Naive thymus-derived CD4-positive, alpha-beta T cell (primary cell): ENCODE measurements around the gene CFDP1. TPM values are rescaled to one million over a fixed set of nuclear protein-coding genes. Genes with fewer than 3 reads are reported as not detected.

Source experiments
- ATAC-seq: fragments of 150-1000 bp; cut with Tn5 transposase; 2 replicates; pipeline ENCODE4 v1.10.0; 2021; ENCODE audit warnings: mild to moderate bottlenecking, moderate library complexity
- CTCF ChIA-PET: fragments of 350-600 bp; sonication (Branson Sonifier 250); formaldehyde crosslinking; loops from one replicate; lab custom pipeline; 2021; ENCODE audit warnings: antibody characterized with exemption; lab: Charles Lee
- POLR2A ChIA-PET: fragments of 350-600 bp; sonication (Branson Sonifier 250); formaldehyde crosslinking; loops from one replicate; lab custom pipeline; 2021; ENCODE audit warnings: antibody characterized with exemption, inconsistent platforms; lab: Charles Lee
- DNase-seq, 9 donors: peaks; one replicate each; pipeline versions ENCODE4 v3.0.0 to v3.0.0-alpha.2; 2020 to 2022; ENCODE audit warnings: mixed read lengths in 1 of 9
- H3K27ac ChIP-seq: one replicate; pipeline ENCODE4 v1.7.0; 2013; ENCODE audit warnings: mild to moderate bottlenecking, low read depth, low read length, moderate library complexity
- H3K27me3 ChIP-seq, 2 donors: one replicate each; pipeline ENCODE4 v1.7.0; 2013; ENCODE audit warnings: low read length in 2 of 2, mild to moderate bottlenecking in 2 of 2, moderate library complexity in 2 of 2; ENCODE audit not compliant: control insufficient read depth in 2 of 2, insufficient read depth in 2 of 2
- H3K36me3 ChIP-seq, 3 experiments: 1 replicate in 2 of 3; 2 replicates in 1 of 3; pipeline ENCODE4 v1.7.0; 2013; ENCODE audit warnings: low read length in 3 of 3, mild to moderate bottlenecking in 3 of 3, moderate library complexity in 1 of 3; ENCODE audit not compliant: insufficient read depth in 3 of 3, control insufficient read depth in 2 of 3
- H3K4me1 ChIP-seq, 2 donors: one replicate each; pipeline ENCODE4 v1.7.0; 2013; ENCODE audit warnings: low read length in 2 of 2, mild to moderate bottlenecking in 2 of 2, moderate library complexity in 1 of 2; ENCODE audit not compliant: control insufficient read depth in 2 of 2, insufficient read depth in 2 of 2
- H3K4me3 ChIP-seq: 2 replicates; pipeline ENCODE4 v1.7.0; 2013; ENCODE audit warnings: mild to moderate bottlenecking, low read length
- H3K9me3 ChIP-seq, 3 experiments: 1 replicate in 2 of 3; 2 replicates in 1 of 3; pipeline ENCODE4 v1.7.0; 2013; ENCODE audit warnings: low read length in 3 of 3; ENCODE audit not compliant: control insufficient read depth in 2 of 3
- H3K27ac Mint-ChIP-seq, 9 donors: one replicate each; pipeline ENCODE4 v1.8.0; 2020 to 2022; ENCODE audit warnings: mixed read lengths in 9 of 9, mild to moderate bottlenecking in 8 of 9, moderate library complexity in 5 of 9, inconsistent platforms in 2 of 9
- H3K27me3 Mint-ChIP-seq, 5 donors: one replicate each; pipeline ENCODE4 v1.8.0; 2021 to 2022; ENCODE audit warnings: mixed read lengths in 5 of 5, mild to moderate bottlenecking in 1 of 5
- H3K36me3 Mint-ChIP-seq, 5 donors: one replicate each; pipeline ENCODE4 v1.8.0; 2020 to 2022; ENCODE audit warnings: mixed read lengths in 5 of 5, mild to moderate bottlenecking in 3 of 5, inconsistent platforms in 1 of 5
- H3K4me1 Mint-ChIP-seq, 7 donors: one replicate each; pipeline ENCODE4 v1.8.0; 2020 to 2022; ENCODE audit warnings: mixed read lengths in 7 of 7, mild to moderate bottlenecking in 3 of 7, inconsistent platforms in 1 of 7
- H3K4me3 Mint-ChIP-seq, 10 donors: one replicate each; pipeline ENCODE4 v1.8.0; 2020 to 2022; ENCODE audit warnings: mild to moderate bottlenecking in 10 of 10, mixed read lengths in 10 of 10, moderate library complexity in 6 of 10, inconsistent platforms in 2 of 10
- H3K9me3 Mint-ChIP-seq, 11 donors: one replicate each; pipeline ENCODE4 v1.8.0; 2020 to 2022; ENCODE audit warnings: mixed read lengths in 11 of 11, mild to moderate bottlenecking in 4 of 11, inconsistent platforms in 1 of 11, moderate library complexity in 1 of 11
- intact Hi-C, 2 donors: fragments of 100-400 bp; cut with micrococcal nuclease; formaldehyde crosslinking; loops; one replicate each; pipeline ENCODE4 v1.15.1; 2023
- polyA plus RNA-seq, 2 donors: library from polyadenylated mRNA; unstranded; fragments of 300-500 nt; fragmentation: Illumina TruSeq; gene quantifications; one replicate each; pipeline ENCODE4 v1.2.3, GENCODE V29; 2021
- total RNA-seq, 6 experiments: library from RNA in 5 of 6; stranded (reverse) in 5 of 6; gene quantifications; 1 replicate in 5 of 6; 2 replicates in 1 of 6; pipeline ENCODE4 v1.2.3 and lab custom pipeline; 2021 to 2026

CFDP1 gene
- total and polyA plus RNA-seq, 7 experiments from 2014 or later: 34.9 to 42.1 (median 39.4) TPM

DNA sequence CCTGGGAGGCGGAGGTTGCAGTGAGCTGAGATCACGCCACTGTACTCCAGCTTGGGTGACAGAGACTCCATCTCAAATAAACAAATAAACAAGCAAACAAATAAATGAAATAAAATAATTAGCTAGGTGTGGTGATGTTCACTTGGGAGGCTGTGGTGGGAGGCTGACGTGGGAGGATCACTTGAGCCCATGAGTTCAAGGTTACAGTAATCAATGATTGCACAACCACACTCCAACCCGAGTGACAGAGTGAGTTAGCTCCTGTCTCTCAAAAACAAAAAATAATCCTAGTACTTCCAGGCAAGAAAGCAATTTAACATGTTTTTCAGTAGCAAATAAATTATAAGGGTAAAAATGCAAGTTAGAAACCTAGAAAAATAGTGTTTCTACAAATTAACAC lies 26.4 kb downstream of the CFDP1 start:
- H3K9me3 ChIP-seq: no peaks in the 10 kb centered on the region
- Mint-ChIP-seq H3K9me3 (no peaks in the 10 kb centered on the region), H3K27ac (no peak overlapping the region), H3K27me3 (no peaks in the 10 kb centered on the region), H3K4me1 (peaks cover 0 to 5% (median 0%) of the 10 kb centered on the region in 7 donors), H3K36me3 (peaks cover 0 to 26% (median 9%) of the 10 kb centered on the region in 5 donors), H3K4me3 (no peak overlapping the region)
- ATAC-seq: no peak
- no peak overlapping the region for H3K4me3 ChIP-seq
- no peaks in the 10 kb centered on the region for H3K4me1 ChIP-seq
- CTCF ChIA-PET: no interaction called here
- DNase-seq: no peak
- H3K36me3 ChIP-seq: peaks cover 0 to 38% (median 4%) of the 10 kb centered on the region in 3 experiments
- no peaks in the 10 kb centered on the region for H3K27me3 ChIP-seq
- POLR2A ChIA-PET: no interaction called here
- intact Hi-C loops: loop anchor here in 1 of 2 donors (10.0 kb wide), 1 partner anchor 702 kb away; the partner anchor contains the start of gene MLKL
- no peak overlapping the region for H3K27ac ChIP-seq

DNA sequence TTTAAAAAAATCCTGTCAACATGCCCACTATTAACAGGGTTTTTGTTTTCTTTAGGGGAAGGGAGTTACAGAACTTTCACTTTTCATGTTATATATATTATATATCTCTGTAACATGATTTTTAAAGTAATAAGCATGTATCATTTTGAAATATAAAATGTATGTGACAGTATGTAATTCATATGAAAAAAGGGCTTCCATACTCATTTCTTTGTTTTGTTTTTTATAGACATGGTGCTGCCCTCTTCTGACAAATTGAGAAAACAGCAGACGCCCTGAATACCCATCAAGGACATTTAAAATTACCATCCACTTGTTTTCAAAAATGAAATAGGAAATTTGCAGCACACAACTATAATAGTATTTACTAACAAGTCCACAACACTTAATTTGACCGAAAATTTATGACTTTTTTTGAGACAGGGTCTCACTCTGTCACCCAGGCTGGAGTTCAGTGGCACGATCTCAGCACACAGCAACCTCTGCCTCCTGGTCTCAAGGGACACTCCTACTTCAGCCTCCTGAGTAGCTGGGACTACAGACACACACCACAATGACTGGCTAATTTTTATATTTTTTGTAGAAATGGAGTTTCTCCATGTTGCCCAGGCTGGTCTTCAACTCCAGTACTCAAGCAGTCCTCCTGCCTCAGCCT lies 30.4 kb downstream of the CFDP1 start:
- no peaks in the 10 kb centered on the region for H3K27me3 Mint-ChIP-seq
- POLR2A ChIA-PET: interaction anchor here (1.5 kb wide), 1 partner anchor 18 kb away, joined by 4 read pairs; no protein-coding TSS in a partner anchor
- Histone ChIP-seq H3K36me3 (peaks cover 0 to 12% (median 0%) of the 10 kb centered on the region in 3 experiments), H3K27ac (no peak overlapping the region), H3K4me3 (no peak overlapping the region), H3K9me3 (no peaks in the 10 kb centered on the region), H3K4me1 (no peaks in the 10 kb centered on the region), H3K27me3 (no peaks in the 10 kb centered on the region)
- peak overlapping the region in 1 of 9 donors; percentile 47 for H3K27ac Mint-ChIP-seq
- DNase-seq (peak in 5 of 9 donors; percentile 20 to 45 (median 31)), ATAC-seq (peak; percentile 69)
- H3K9me3 Mint-ChIP-seq: no peaks in the 10 kb centered on the region
- H3K4me3 Mint-ChIP-seq: no peak overlapping the region
- CTCF ChIA-PET: interaction anchor here (0.5 to 1.8 kb wide), 7 partner anchors 53 to 441 kb away, joined by 3 to 20 read pairs (median 4); no protein-coding TSS in a partner anchor
- intact Hi-C loops: loop anchor here (1.0 to 10.0 kb wide), 5 partner anchors 18 to 698 kb away; partner anchors contain the start of gene MLKL (in 1 of the 2)
- peaks cover 0 to 6% (median 0%) of the 10 kb centered on the region in 7 donors for H3K4me1 Mint-ChIP-seq
- peaks cover 0 to 24% (median 3%) of the 10 kb centered on the region in 5 donors for H3K36me3 Mint-ChIP-seq

DNA sequence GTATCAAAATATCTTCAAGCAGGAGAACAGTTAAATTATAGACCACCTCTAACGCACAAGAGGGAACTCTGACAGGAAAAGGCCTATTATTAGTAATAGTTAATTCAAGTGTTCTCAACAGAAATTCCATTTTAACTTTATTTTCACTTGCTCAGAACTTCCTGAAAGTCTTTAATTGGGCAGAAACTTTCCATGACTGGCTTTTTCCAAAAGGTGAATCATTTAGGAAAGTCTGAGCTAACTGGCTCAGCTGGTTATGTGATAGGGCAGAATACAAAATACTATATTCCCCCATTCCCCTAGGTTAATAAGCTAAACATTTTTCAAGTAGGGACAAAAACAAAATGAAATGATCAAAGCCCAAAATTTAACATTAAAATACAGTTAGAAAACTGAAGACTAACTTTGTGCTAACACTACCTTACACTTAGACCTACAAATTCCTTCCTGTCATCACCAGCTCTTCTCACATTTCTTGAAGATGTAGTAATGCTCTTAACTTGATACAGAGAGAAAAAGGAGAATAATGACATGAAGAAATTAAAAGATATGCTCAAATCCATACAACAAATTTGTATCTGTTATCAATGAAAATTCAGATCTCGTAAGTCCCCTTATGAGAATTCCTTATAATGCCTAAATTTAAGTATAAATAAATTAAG lies 31.0 kb downstream of the CFDP1 start:
- peaks cover 0 to 6% (median 0%) of the 10 kb centered on the region in 7 donors for H3K4me1 Mint-ChIP-seq
- Histone ChIP-seq H3K4me3 (no peak overlapping the region), H3K27ac (no peak overlapping the region), H3K27me3 (no peaks in the 10 kb centered on the region), H3K36me3 (peaks cover 0 to 6% (median 0%) of the 10 kb centered on the region in 3 experiments), H3K4me1 (no peaks in the 10 kb centered on the region), H3K9me3 (no peaks in the 10 kb centered on the region)
- intact Hi-C loops: loop anchor here (2.0 to 10.0 kb wide), 2 partner anchors 17 to 697 kb away; partner anchors contain the start of gene MLKL (in 1 of the 2)
- no peak overlapping the region for H3K4me3 Mint-ChIP-seq
- H3K27ac Mint-ChIP-seq: peak overlapping the region in 1 of 9 donors; percentile 23
- DNase-seq (no peak), ATAC-seq (no peak)
- ChIA-PET CTCF (interaction anchor here (0.5 to 1.8 kb wide), 10 partner anchors 31 to 440 kb away, joined by 3 to 20 read pairs (median 4); partner anchors contain the start of gene CFDP1), POLR2A (no interaction called here)
- H3K36me3 Mint-ChIP-seq: peaks cover 0 to 25% (median 0%) of the 10 kb centered on the region in 5 donors
- no peaks in the 10 kb centered on the region for H3K9me3 Mint-ChIP-seq
- no peaks in the 10 kb centered on the region for H3K27me3 Mint-ChIP-seq

DNA sequence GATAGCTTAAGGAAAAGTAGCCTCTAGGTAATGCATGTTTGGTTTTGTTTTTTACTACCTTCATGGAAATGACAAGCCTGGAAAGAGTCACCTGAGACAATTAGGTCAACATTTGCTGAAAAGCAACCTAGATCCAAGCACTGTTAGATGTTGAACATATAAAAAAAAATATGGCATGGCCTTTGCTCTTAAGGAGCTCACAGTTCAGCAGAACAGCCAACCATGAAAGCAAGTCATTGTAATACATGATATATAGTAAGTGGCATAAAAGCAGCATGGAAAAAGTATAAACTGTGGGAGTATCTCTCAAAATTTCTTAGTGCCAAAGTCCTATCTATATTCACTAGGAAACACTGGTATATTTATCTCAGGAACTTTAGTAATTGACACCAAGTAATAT lies 31.6 kb downstream of the CFDP1 start:
- no peak overlapping the region for H3K27ac Mint-ChIP-seq
- DNase-seq (no peak), ATAC-seq (no peak)
- intact Hi-C loops: loop anchor here (2.0 to 10.0 kb wide), 2 partner anchors 17 to 697 kb away; partner anchors contain the start of gene MLKL (in 1 of the 2)
- H3K4me1 Mint-ChIP-seq: peaks cover 0 to 6% (median 0%) of the 10 kb centered on the region in 7 donors
- Histone ChIP-seq H3K27ac (no peak overlapping the region), H3K27me3 (no peaks in the 10 kb centered on the region), H3K9me3 (no peaks in the 10 kb centered on the region), H3K36me3 (peaks cover 0 to 5% (median 0%) of the 10 kb centered on the region in 3 experiments), H3K4me3 (no peak overlapping the region), H3K4me1 (no peaks in the 10 kb centered on the region)
- H3K27me3 Mint-ChIP-seq: no peaks in the 10 kb centered on the region
- no peaks in the 10 kb centered on the region for H3K9me3 Mint-ChIP-seq
- no peak overlapping the region for H3K4me3 Mint-ChIP-seq
- ChIA-PET CTCF (interaction anchor here (0.6 to 1.8 kb wide), 6 partner anchors 32 to 202 kb away, joined by 3 to 20 read pairs (median 4); partner anchors contain the start of gene CFDP1), POLR2A (no interaction called here)
- peaks cover 0 to 21% (median 0%) of the 10 kb centered on the region in 5 donors for H3K36me3 Mint-ChIP-seq

DNA sequence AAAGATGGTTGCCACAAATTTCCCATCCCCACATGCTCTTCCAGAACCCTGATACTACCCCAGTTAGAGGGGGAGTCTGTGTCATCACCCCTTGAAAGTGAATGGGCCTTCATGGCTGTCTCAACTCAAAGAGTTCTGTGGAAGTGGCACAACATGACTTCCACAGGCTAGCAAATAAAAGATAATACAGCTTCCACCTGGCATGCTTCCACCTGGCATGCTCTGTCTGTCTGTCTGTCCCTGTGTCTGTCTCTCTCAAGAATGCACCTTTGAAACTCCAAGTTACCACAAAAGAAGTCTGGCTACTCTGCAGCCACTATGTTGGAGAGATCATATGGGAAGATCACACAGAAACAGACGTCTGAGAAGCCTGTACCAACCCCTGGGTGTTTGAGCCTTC lies 35.0 kb downstream of the CFDP1 start:
- Histone ChIP-seq H3K9me3 (no peaks in the 10 kb centered on the region), H3K27me3 (no peaks in the 10 kb centered on the region), H3K36me3 (peaks cover 0 to 15% (median 0%) of the 10 kb centered on the region in 3 experiments), H3K4me1 (no peaks in the 10 kb centered on the region), H3K4me3 (no peak overlapping the region), H3K27ac (no peak overlapping the region)
- Mint-ChIP-seq H3K36me3 (peaks cover 0 to 22% (median 4%) of the 10 kb centered on the region in 5 donors), H3K27ac (no peak overlapping the region), H3K4me3 (no peak overlapping the region), H3K27me3 (no peaks in the 10 kb centered on the region), H3K4me1 (peaks cover 0 to 6% (median 0%) of the 10 kb centered on the region in 7 donors), H3K9me3 (no peaks in the 10 kb centered on the region)
- ChIA-PET CTCF (interaction anchor here (0.9 to 1.0 kb wide), 2 partner anchors 9 to 11 kb away, joined by 3 to 5 read pairs; no protein-coding TSS in a partner anchor), POLR2A (no interaction called here)
- DNase-seq: no peak
- no peak for ATAC-seq
- intact Hi-C loops: no loop called here

DNA sequence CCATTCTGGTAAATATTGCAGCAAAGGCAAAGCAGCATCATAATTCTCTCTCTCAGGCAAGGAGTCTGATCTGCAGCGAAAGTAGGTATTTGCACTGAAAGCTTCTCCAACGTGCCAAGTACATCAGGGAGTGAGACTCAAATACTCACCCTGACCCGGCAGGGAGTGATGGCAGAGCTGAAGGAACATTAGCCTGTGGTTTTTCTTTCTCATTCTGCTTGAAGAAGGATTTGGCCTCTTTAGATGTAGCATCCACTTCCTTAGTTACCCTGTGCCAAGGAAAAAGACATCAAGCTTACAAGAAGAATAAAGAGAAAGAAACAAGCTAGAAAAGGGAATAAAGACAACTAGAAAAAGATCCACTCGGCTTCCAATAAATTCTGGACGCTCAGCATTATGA lies 38.4 kb downstream of the CFDP1 start:
- Mint-ChIP-seq H3K4me3 (no peak overlapping the region), H3K27me3 (no peaks in the 10 kb centered on the region), H3K27ac (no peak overlapping the region), H3K4me1 (peaks cover 0 to 2% (median 0%) of the 10 kb centered on the region in 7 donors), H3K9me3 (no peaks in the 10 kb centered on the region), H3K36me3 (peaks cover 6 to 35% (median 10%) of the 10 kb centered on the region in 5 donors)
- ChIA-PET CTCF (interaction anchor here (0.7 kb wide), 1 partner anchor 49 kb away, joined by 3 read pairs; no protein-coding TSS in a partner anchor), POLR2A (interaction anchor here (0.6 kb wide), 1 partner anchor 231 kb away, joined by 4 read pairs; no protein-coding TSS in a partner anchor)
- no peak for DNase-seq
- ATAC-seq: no peak
- Histone ChIP-seq H3K36me3 (peaks cover 0 to 41% (median 0%) of the 10 kb centered on the region in 3 experiments), H3K9me3 (no peaks in the 10 kb centered on the region), H3K4me1 (no peaks in the 10 kb centered on the region), H3K27me3 (no peaks in the 10 kb centered on the region), H3K4me3 (no peak overlapping the region), H3K27ac (no peak overlapping the region)
- intact Hi-C loops: no loop called here
